Measurements from ENCODE around the gene RPGRIP1L. TPM values are rescaled to one million over a fixed set of nuclear protein-coding genes. Genes with fewer than 3 reads are reported as not detected.

RPGRIP1L gene
- total RNA-seq, 1 donor, result 22.0 TPM

GRCh38 chr16:53571763-53572162 is 131.9 kb downstream of the RPGRIP1L start:
- no peak overlapping the region for H3K4me3 ChIP-seq (ENCODE audit: low read depth, low read length)
- DNase-seq (ENCODE audit: low read depth), result no peak
- no peak for TF ChIP-seq CTCF (IDR thresholded peaks at IDR 0.05; ENCODE audit: insufficient read depth, low read depth, low read length)

GRCh38 chr16:53566552-53567245 is 137.0 kb downstream of the RPGRIP1L start:
- DNase-seq (ENCODE audit: low read depth), result no peak
- H3K4me3 ChIP-seq (ENCODE audit: low read depth, low read length), result no peak overlapping the region
- TF ChIP-seq CTCF (IDR thresholded peaks at IDR 0.05; ENCODE audit: insufficient read depth, low read depth, low read length), result no peak

- no peak for TF ChIP-seq CTCF (IDR thresholded peaks at IDR 0.05; ENCODE audit: insufficient read depth, low read depth, low read length)
- peak; percentile 11 for DNase-seq (ENCODE audit: low read depth)
- H3K4me3 ChIP-seq (ENCODE audit: low read depth, low read length), result no peak overlapping the region
Observed at GRCh38 chr16:53565296-53565863, 138.3 kb downstream of the RPGRIP1L start.

- no peak overlapping the region for H3K4me3 ChIP-seq (ENCODE audit: low read depth, low read length)
- no peak for DNase-seq (ENCODE audit: low read depth)
- TF ChIP-seq CTCF (IDR thresholded peaks at IDR 0.05; ENCODE audit: insufficient read depth, low read depth, low read length), result no peak
Observed at GRCh38 chr16:53563426-53563825, 140.2 kb downstream of the RPGRIP1L start.

GRCh38 chr16:53561101-53561888 is 142.4 kb downstream of the RPGRIP1L start:
- no peak for TF ChIP-seq CTCF (IDR thresholded peaks at IDR 0.05; ENCODE audit: insufficient read depth, low read depth, low read length)
- no peak overlapping the region for H3K4me3 ChIP-seq (ENCODE audit: low read depth, low read length)
- no peak for DNase-seq (ENCODE audit: low read depth)

- no peak overlapping the region for H3K4me3 ChIP-seq (ENCODE audit: low read depth, low read length)
- no peak for TF ChIP-seq CTCF (IDR thresholded peaks at IDR 0.05; ENCODE audit: insufficient read depth, low read depth, low read length)
- DNase-seq (ENCODE audit: low read depth), result no peak
Observed at GRCh38 chr16:53559270-53559951, 144.2 kb downstream of the RPGRIP1L start.

All from fibroblast of villous mesenchyme (primary cell).